HG03558 (cell line): ENCODE results near the gene PTPRM.

ENCODE experiments used
- ATAC-seq: cut with Tn5 transposase; IDR thresholded peaks from one replicate; pipeline ENCODE4 v1.9.1; 2021; ENCODE audit warnings: moderate number of reproducible peaks; ENCODE audit not compliant: unreplicated experiment; ENCODE audit errors: extremely low read depth

Gene PTPRM

DNA sequence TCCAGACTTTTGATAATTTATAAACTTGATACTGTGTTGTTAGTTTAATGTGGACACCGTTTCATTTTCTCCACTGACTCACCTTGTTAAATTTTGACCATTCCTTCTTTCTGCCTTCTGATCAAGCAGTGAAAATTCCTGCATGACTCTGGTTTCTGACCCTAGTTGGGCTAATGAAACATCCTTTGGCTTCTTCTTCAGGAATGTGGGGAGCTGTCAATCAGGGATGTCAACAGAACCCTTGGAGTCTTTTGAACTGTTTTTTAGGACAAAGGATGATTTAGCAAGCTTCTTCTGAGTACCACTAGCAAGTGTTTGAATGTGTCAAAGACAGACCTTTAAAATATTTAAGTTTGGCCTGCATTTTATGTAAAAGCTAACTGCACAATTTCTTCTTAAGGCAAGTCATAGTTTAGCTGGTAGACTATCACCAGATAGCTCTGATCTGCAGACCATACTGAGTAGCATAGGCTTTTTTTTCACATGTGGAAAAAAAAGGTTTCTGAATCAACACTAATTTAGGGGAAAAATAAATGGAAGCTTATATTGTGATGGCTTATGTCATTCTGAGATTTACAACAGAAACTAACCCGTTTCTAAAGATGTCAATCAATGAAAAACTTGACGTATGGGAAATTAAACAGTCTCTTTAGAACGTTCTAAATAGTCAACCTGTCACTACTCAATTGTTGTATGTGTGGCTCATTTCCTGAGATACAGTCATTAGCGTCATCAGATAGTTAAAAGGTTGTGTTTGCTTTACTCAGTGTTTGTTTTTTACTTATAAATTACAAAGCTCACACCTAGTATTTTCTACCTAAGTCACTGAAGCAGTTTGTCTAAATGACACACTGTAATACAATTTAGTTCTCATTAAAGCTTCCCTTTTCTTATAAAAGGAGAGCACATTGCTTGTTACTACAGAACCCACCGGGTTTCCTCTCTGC, 311.4 kb downstream of the PTPRM start:
- no peak for ATAC-seq

GRCh38 chr18:7879717-7880116, 312.6 kb downstream of the PTPRM start:
- ATAC-seq = no peak

DNA sequence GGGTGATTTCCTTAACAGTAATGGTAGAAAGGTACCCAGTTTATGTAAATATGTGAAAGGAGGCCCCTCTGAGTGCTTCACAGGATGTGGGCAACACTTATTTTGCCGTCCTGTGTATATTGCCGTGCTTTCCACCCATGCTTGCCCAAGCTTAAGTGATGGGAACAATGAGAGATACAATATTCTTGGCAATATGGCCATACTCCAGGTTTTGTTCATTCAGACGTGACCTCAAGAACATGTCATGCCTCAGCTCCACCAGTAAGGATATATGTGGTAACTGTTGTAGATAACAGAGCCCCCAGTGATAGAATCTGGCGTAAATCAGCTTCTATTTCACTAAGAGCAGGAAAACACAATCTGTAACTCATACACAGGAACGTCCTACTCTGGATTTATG, 318.7 kb downstream of the PTPRM start:
- no peak for ATAC-seq

GRCh38 chr18:7886436-7886835, 319.3 kb downstream of the PTPRM start:
- no peak for ATAC-seq

DNA sequence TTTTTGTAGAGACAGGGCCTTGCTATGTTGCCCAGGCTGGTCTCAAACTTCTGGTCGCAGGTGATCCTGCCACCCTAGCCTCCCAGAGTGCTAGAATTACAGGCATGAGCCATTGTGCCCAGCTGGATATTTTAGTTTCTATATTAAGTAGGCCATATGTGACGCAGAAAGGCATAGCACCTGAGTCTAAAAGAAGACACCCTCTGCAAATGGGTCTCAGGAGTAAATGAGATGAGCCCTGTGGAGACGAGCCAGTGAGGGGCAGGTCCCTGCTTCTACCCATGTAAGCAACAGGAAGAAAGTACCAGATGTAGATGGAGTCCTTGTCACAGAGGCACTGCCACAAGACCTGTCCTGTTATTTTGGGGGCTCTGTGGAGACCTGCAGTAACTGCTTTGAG, 322.4 kb downstream of the PTPRM start:
- no peak for ATAC-seq

GRCh38 chr18:7890075-7890474, 323.0 kb downstream of the PTPRM start:
- ATAC-seq = no peak

DNA sequence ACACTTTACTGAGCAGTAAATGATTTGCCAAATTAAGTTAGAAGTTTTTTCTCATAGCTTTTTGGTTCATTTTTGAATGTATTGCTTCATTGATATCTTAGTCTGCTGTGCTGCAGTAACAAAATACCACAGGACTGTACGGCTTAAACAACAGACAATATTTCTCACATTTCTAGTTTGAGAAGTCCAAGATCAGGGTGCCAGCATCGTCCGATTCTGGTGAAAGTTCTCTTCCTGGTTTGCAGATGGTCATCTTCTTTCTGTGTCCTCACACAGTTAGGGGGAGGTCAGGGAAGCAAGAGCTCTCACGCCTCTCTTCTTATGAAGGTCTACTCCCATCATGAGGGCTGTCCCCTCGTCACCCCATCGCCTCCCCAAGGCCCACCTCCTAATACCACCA, 325.4 kb downstream of the PTPRM start:
- ATAC-seq = no peak

DNA sequence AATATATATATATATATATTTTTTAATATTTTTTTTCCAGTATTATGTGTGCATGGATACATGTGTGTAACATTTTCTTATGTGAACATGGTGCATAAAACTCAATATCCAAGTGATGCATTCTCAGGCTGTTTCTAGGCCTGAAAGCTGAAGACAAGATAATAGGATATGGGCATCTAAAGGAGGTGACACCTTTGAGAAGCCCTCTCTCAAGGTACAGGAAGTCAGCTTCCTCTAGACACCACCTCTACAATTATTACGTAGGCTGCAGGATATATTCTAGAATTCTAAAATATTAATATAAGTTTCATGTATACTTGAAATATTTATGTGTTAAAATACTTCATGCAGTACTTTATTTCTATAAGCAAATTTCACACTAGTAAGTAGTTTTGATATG, 327.5 kb downstream of the PTPRM start:
- no peak for ATAC-seq

DNA sequence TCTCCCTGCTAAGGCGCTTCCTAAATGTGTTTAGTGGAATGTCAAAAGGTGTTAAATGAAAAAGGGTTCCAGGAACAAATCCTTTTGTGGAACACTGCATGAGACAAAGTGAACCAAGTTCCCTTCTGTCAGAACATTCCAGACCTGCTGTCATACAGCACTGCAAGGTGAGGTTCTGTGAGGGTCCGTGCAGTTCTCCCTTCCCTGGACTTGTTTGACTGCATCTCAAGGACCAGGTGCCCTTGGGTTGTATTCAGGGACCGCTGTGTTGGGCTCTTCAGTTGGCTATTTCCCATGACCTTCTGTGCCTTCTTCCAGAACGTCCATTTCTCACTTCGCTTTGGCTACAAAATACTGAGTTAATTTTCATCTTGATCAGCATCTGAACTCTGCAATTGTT, 328.2 kb downstream of the PTPRM start:
- ATAC-seq = no peak

GRCh38 chr18:7896161-7896560, 329.0 kb downstream of the PTPRM start:
- ATAC-seq = no peak

- ATAC-seq = no peak
Measured at GRCh38 chr18:7896805-7897518, 329.8 kb downstream of the PTPRM start.

GRCh38 chr18:7898181-7898580, 331.1 kb downstream of the PTPRM start:
- no peak for ATAC-seq

DNA sequence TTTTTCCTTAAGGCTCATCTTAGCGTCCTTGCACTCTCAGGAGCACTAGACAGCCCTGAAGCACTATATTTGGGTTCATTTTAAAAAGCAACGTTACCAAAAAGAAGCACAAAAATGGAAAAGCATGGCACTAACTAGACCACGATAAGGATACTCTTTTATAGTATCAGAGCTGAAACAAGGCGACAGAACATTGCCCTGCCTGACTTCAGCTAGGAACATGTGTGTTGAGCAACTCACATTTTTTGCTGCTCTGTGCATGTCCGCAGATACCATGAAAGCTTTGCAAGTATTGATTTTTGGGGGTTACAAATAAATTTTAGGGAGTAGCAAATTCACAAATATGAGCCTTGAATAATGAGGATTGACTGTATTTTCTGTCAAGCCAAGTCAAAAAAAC, 332.0 kb downstream of the PTPRM start:
- no peak for ATAC-seq

DNA sequence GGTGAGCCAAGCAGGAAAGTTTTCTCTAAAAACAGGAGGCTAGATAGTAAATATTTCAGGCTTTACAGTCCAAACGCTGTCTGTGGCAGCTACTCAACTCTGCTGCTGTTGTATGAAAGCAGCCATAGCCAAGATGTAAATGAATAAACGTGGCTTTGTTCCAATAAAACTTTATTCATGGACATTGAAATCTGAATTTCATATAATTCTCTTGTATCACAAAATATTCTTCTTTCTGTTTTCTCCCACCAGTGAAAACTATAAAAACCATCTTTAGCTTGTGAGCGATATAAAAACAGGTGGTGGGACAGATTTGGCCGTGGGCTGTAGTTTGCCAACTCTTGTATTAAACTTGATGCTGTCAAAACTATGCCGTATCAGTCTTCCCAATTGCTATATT, 333.0 kb downstream of the PTPRM start:
- no peak for ATAC-seq

GRCh38 chr18:7901657-7902056, 334.5 kb downstream of the PTPRM start:
- ATAC-seq = no peak

GRCh38 chr18:7902399-7902839, 335.3 kb downstream of the PTPRM start:
- no peak for ATAC-seq

GRCh38 chr18:7904529-7904928, 337.4 kb downstream of the PTPRM start:
- ATAC-seq = no peak

GRCh38 chr18:7908681-7909299, 341.7 kb downstream of the PTPRM start:
- ATAC-seq = no peak

DNA sequence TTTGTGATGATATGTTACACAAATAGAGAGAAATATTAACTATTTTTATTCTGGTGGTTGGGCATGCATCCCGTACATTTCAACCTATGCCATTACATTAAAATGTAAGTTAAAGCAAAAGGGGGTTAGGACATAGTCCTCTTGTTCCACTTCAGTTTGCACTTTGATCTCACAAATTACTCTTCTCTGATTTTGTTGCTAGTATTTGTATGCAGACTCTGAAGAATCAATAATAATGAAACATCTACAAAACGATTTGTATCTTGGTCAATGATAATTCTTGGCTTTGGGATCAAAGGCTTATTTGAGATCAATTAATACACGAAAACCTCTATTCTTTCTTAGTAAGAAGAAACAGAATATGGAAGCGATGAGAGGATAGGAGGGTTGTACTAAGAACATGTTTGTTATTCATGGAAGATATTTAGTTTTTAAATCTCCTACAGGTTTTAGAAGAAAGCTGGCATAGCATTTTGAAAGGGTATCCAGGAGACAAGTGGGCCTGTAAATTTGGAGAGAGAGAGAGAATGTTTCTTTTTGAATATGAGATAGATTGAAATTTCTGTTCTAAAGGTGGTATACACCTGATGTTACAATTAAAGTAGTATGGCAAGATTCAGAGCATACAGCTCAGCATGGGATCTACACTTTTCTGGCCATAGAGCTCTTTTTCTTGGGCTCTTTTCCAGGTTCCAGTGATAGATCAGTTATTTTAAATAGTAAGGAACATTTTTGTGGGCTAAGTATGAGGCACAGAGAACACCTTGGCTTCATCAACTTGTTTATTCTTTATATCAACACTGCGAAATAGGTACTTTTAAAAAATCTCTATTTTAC, 347.9 kb downstream of the PTPRM start:
- no peak for ATAC-seq

- ATAC-seq = no peak
Measured at GRCh38 chr18:7918701-7919100, 351.6 kb downstream of the PTPRM start.
